GM23248 (cell line): Measurements from ENCODE around the gene SLC25A45.

Experiments
- EZH2 ChIP-seq: fragments of 200-600 bp; sonication (generic); IDR thresholded peaks from 2 replicates; pipeline ENCODE4 v1.6.1; 2018; ENCODE audit warnings: antibody characterized with exemption, mild to moderate bottlenecking; ENCODE audit not compliant: insufficient read depth, poor library complexity, severe bottlenecking
- EZH2phosphoT487 ChIP-seq: fragments of 200-600 bp; sonication (generic); IDR thresholded peaks from 2 replicates; pipeline ENCODE4 v1.6.1; 2018; ENCODE audit warnings: antibody characterized with exemption, moderate library complexity, mild to moderate bottlenecking, low read depth; ENCODE audit not compliant: insufficient read depth

GRCh38 chr11:65416341-65416824, 33.9 kb upstream of the SLC25A45 start:
- TF ChIP-seq EZH2phosphoT487 (no peak), EZH2 (no peak)
